Hypothalamus (tissue), 51 donors: Measurements from ENCODE around the gene CHCHD6.

Experiments used
- DNase-seq, 51 donors: peaks; one replicate each; lab custom pipeline; 2025; lab: John Stamatoyannopoulos, UW

CHCHD6 gene

GRCh38 chr3:126816986-126817777, 113.1 kb downstream of the CHCHD6 start:
- peak in 3 of 51 donors; percentile 7 to 23 (median 10) for DNase-seq

GRCh38 chr3:126817781-126818180, 113.7 kb downstream of the CHCHD6 start:
- DNase-seq: no peak

- DNase-seq: no peak
These were observed 114.5 kb downstream of the CHCHD6 start for GRCh38 chr3:126818400-126819095.

- no peak for DNase-seq
These were observed 122.7 kb downstream of the CHCHD6 start for GRCh38 chr3:126826693-126827092.

GRCh38 chr3:126827121-126827520, 123.1 kb downstream of the CHCHD6 start:
- DNase-seq: no peak

- DNase-seq: no peak
These were observed 124.3 kb downstream of the CHCHD6 start for GRCh38 chr3:126828306-126828705.

GRCh38 chr3:126832933-126833332, 128.9 kb downstream of the CHCHD6 start:
- DNase-seq: no peak

GRCh38 chr3:126834596-126835471, 130.8 kb downstream of the CHCHD6 start:
- DNase-seq: no peak

- peak in 2 of 51 donors; percentile 25 to 46 for DNase-seq
These were observed 131.6 kb downstream of the CHCHD6 start for GRCh38 chr3:126835472-126836219.

- DNase-seq: peak in 1 of 51 donors; percentile 32
These were observed 132.3 kb downstream of the CHCHD6 start for GRCh38 chr3:126836220-126836860.

- DNase-seq: no peak
These were observed 133.7 kb downstream of the CHCHD6 start for GRCh38 chr3:126837773-126838172.

GRCh38 chr3:126845920-126846715, 142.1 kb downstream of the CHCHD6 start:
- DNase-seq: no peak

GRCh38 chr3:126847061-126847460, 143.0 kb downstream of the CHCHD6 start:
- no peak for DNase-seq

- no peak for DNase-seq
These were observed 145.0 kb downstream of the CHCHD6 start for GRCh38 chr3:126848991-126849390.

GRCh38 chr3:126849768-126850167, 145.7 kb downstream of the CHCHD6 start:
- DNase-seq: no peak

- DNase-seq: no peak
These were observed 146.5 kb downstream of the CHCHD6 start for GRCh38 chr3:126850370-126851085.

- no peak for DNase-seq
These were observed 147.3 kb downstream of the CHCHD6 start for GRCh38 chr3:126851382-126851781.

- no peak for DNase-seq
These were observed 147.9 kb downstream of the CHCHD6 start for GRCh38 chr3:126851934-126852333.
